Cardiac fibroblast (primary cell): ENCODE results near the gene LTB4R2.

Source experiments
- DNase-seq, 2 donors: peaks; one replicate each; pipeline versions ENCODE4 v3.0.0 to v3.0.0-alpha.2; 2010; ENCODE audit warnings: low read depth in 2 of 2
- H3K4me3 ChIP-seq, 2 donors: replicated peaks in 1 of 2; 1 replicate in 1 of 2; 2 replicates in 1 of 2; pipeline ENCODE4 v1.5.1; 2011; ENCODE audit warnings: low read depth in 2 of 2, low read length in 2 of 2, mild to moderate bottlenecking in 2 of 2, moderate library complexity in 1 of 2
- CTCF ChIP-seq: IDR thresholded peaks from one replicate; pipeline ENCODE4 v1.5.1; 2011; ENCODE audit warnings: low read depth, mild to moderate bottlenecking, low read length, inconsistent platforms

LTB4R2 gene

GRCh38 chr14:24308342-24309124, 1.4 kb upstream of the LTB4R2 start:
- no peak for TF ChIP-seq CTCF
- no peak overlapping the region for H3K4me3 ChIP-seq
- no peak for DNase-seq

DNA sequence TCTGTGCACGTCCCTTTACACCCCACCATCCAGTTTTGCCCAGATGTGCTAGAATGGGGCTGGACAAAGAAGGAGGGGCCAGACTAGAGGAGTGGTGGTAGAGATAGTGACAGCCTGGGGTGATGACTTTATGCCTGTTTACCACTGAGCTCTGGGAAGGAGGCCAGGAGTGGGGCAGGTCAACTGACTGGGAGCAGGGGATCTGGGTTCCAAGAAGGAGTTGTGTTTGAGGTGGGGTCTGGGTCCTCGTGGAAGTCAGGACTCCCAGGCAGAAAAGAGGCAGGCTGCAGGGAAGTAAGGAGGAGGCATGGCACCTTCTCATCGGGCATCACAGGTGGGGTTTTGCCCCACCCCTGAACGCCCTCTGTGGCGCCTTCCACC, 315 bp downstream of the LTB4R2 start:
- DNase-seq: no peak
- peak overlapping the region in 1 of 2 donors; percentile 24 for H3K4me3 ChIP-seq
- TF ChIP-seq CTCF: no peak

GRCh38 chr14:24310646-24311604, 985 bp downstream of the LTB4R2 start, which contains the start of gene LTB4R:
TSS of gene LTB4R (plus strand) at chr14:24311502. CDS start at chr14:24315652, 4,150 bp downstream.
- no peak for TF ChIP-seq CTCF
- peak within 1 kb of the TSS; percentile 15 to 33 for H3K4me3 ChIP-seq
- peak; percentile 76 to 85 for DNase-seq

GRCh38 chr14:24311837-24312615, 2.1 kb downstream of the LTB4R2 start:
- TF ChIP-seq CTCF: no peak
- no peak overlapping the region for H3K4me3 ChIP-seq
- DNase-seq: peak; percentile 48 to 54

DNA sequence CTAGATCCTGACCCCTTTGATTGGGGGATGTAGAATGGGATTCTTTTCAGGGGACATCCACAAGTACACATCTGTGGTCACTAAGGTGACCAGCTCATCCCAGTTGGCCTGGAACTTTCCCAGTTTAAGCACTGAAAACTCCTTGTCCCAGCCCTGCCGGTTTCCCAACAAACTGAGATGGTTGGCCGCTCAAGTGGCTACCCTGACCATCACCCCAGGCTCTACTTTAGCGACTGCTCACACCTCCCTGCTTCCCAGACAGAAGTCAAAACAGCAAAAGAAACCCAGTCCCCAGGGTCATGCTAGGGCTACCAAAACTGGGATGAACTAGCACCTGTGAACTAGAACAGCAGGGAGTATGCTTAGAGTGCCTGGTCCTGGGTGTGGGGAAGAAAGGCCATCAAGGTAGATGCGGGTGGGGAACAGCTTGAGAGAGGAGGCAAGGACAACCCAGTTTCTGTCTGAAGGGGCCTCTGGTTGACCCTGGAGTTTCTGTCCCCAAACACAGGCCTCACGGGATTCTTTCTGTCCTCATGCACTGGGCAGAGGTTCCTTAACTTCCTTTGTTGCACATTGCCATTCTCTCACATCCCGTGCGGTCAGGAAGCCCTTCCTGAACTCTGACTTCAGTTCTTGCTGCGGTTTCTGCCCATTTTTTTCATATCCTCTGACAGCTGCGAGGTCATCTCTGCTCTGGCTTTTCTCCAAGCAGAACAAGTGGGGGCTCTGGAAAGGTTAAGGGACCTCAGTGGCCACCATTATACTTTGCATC, 3.0 kb downstream of the LTB4R2 start:
- no peak for TF ChIP-seq CTCF
- peak; percentile 35 to 64 for DNase-seq
- no peak overlapping the region for H3K4me3 ChIP-seq

DNA sequence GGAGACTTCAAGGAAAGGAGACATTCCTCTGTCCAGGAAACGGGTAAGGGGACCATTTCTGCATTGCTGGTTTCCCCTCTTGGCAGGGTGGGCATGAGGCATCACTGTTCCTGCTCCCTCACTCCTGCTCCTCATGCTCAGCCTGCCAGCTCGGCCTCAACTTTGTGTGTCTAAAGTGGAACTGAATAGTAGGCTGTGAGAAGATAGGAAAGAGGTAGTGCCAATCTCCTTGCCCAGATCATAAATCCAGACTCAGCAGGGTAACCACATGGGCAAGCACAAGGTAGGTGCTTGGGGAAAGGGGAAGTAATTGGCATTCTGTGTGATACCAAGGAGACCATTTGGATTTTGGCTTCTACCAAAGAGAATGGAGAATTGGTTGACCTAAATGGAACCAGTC, 4.0 kb downstream of the LTB4R2 start:
- TF ChIP-seq CTCF: no peak
- no peak overlapping the region for H3K4me3 ChIP-seq
- DNase-seq: no peak
